Psoas muscle (tissue), 8 donors: ENCODE data around the gene TRRAP. TPM values are rescaled to one million over a fixed set of nuclear protein-coding genes. Genes with fewer than 3 reads are reported as not detected.

Experiments used
- ATAC-seq, 4 donors: fragments of 200-7000 bp; cut with Tn5 transposase; one replicate each; pipeline ENCODE4 v1.9.1; 2020; ENCODE audit warnings: moderate library complexity in 3 of 4, mild to moderate bottlenecking in 2 of 4
- DNase-seq, 2 donors: peaks; one replicate each; pipeline ENCODE4 v3.0.0-alpha.2; 2020
- H3K27ac ChIP-seq: fragments of 200-600 bp; one replicate; pipeline ENCODE4 v1.8.0; 2022
- H3K27me3 ChIP-seq, 3 donors: fragments of 200-600 bp in 1 of 3; one replicate each; pipeline versions ENCODE4 v1.6.1 to v1.8.0; 2013 to 2022; ENCODE audit warnings: low read length in 2 of 3, mild to moderate bottlenecking in 2 of 3, moderate library complexity in 1 of 3; ENCODE audit not compliant: insufficient read depth in 3 of 3
- H3K36me3 ChIP-seq, 2 donors: fragments of 200-600 bp in 1 of 2; one replicate each; pipeline versions ENCODE4 v1.6.1 to v1.8.0; 2013 to 2022; ENCODE audit warnings: low read depth in 1 of 2, mild to moderate bottlenecking in 1 of 2, moderate library complexity in 1 of 2; ENCODE audit not compliant: insufficient read depth in 1 of 2
- H3K4me1 ChIP-seq: fragments of 200-600 bp; one replicate; pipeline ENCODE4 v1.8.0; 2022
- H3K4me3 ChIP-seq: fragments of 200-600 bp; one replicate; pipeline ENCODE4 v1.8.0; 2022; ENCODE audit warnings: mild to moderate bottlenecking
- H3K9me3 ChIP-seq: fragments of 200-600 bp; one replicate; pipeline ENCODE4 v1.8.0; 2022
- CTCF ChIP-seq: fragments of 200-600 bp; IDR thresholded peaks from one replicate; pipeline ENCODE4 v1.8.0; 2022; ENCODE audit warnings: antibody characterized with exemption
- WGBS, 3 donors: extraction: QIAGEN DNeasy Blood & Tissue Kit; methylation state at CpG; one replicate each; pipeline versions ENCODE4 v1.1.6 to v1.1.7; 2013; 5-methylcytosine and 5-hydroxymethylcytosine counted together
- intact Hi-C, 2 donors: fragments of 100-400 bp; cut with DNase I; formaldehyde crosslinking; loops; one replicate each; pipeline versions ENCODE4 v1.11.0 to v1.14.2; 2022
- polyA plus RNA-seq, 3 donors: library from polyadenylated mRNA; stranded (reverse); fragments of 200-250 nt; gene quantifications; one replicate each; pipeline ENCODE4 v1.2.3, GENCODE V29; 2013
- total RNA-seq, 4 donors: library from RNA; stranded (reverse); fragmentation: NEBNext Ultra II Directional in 2 of 4; extraction: Animal tissue kit (Norgen Biotek cat#: 25700) in 2 of 4; gene quantifications; one replicate each; pipeline versions ENCODE4 v1.2.1 to v1.2.4, GENCODE V29; 2021 to 2023
- donor health status: healthy with polysubstance abuse.
- donor health status: DM: no; HTN: no; CAD: no; lungs with moderate emphysema.
- donor health status: Bipolar disorder and iron deficiency.
- donor health status: healthy.
- donor health status: DM: yes; HTN: yes; CAD: no.
- donor health status: DM: no; HTN: no; CAD: no.
- donor health status: DM: no; HTN: no; CAD: no.
- donor health status: DM: yes; HTN: yes; CAD: no.

The TRRAP gene
- total and polyA plus RNA-seq, 7 donors: 3.8 to 21.3 (median 13.3) TPM

DNA sequence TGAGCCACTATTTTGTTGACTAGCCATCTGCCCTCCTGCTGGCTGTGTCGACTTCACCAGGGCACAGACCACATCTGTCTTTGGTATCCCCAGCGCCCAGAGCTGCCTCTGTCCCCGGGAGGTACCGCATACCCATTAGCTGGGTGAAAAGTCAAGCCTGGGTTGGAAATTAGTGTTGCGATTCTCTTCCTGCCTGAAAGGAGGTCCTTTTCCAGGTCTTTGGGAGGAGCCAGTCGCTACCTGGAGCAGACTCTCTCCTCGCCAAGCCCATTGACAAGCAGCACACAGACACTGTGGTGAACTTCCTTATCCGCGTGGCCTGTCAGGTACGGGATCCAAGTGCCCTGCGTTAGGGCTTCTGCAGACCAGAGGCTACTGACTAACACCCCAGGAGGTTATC is 79.4 kb downstream of the TRRAP start:
- no peak for TF ChIP-seq CTCF
- no peak overlapping the region for H3K4me3 ChIP-seq
- no peak for DNase-seq
- H3K36me3 ChIP-seq: peaks cover 12 to 100% of the 10 kb centered on the region in 2 donors
- H3K9me3 ChIP-seq: no peaks in the 10 kb centered on the region
- no peaks in the 10 kb centered on the region for H3K4me1 ChIP-seq
- no peak overlapping the region for H3K27ac ChIP-seq
- no peaks in the 10 kb centered on the region for H3K27me3 ChIP-seq
- intact Hi-C loops: no loop called here
- WGBS, 3 donors: 94 to 95% (median 95%) methylated on average over 11 of the region's 11 CpGs
- no peak for ATAC-seq

- WGBS, 3 donors: 91 to 95% (median 93%) methylated on average over 9 of the region's 9 CpGs
- H3K36me3 ChIP-seq: peaks cover 9 to 100% of the 10 kb centered on the region in 2 donors
- H3K27me3 ChIP-seq: no peaks in the 10 kb centered on the region
- DNase-seq (no peak), ATAC-seq (no peak)
- no peaks in the 10 kb centered on the region for H3K4me1 ChIP-seq
- H3K9me3 ChIP-seq: no peaks in the 10 kb centered on the region
- no peak overlapping the region for H3K4me3 ChIP-seq
- H3K27ac ChIP-seq: no peak overlapping the region
- no peak for TF ChIP-seq CTCF
- intact Hi-C loops: no loop called here
Observed at GRCh38 chr7:98958968-98959367, 80.6 kb downstream of the TRRAP start.

DNA sequence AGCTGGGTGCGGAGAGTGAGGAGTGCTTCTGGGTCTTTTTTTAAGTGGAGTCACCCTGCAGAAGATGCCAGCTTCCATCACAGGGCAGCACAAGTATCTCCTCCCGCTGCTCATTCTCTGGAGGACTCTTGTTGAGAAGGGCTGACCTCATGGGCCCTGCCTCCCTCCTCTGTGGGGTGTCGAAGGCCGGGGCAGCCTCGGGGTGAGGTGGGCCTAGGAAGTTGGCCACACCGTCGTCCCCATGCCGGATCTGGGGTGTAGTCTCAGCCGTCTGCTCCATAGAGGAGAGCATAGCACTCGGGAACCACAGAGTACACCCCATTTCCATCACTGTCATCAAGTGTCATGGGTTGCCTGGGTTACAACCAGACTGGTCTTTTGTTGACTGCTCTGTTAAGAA is 85.0 kb downstream of the TRRAP start:
- peaks cover 5 to 100% of the 10 kb centered on the region in 2 donors for H3K36me3 ChIP-seq
- no peaks in the 10 kb centered on the region for H3K9me3 ChIP-seq
- 91 to 96% (median 94%) methylated on average over 10 of the region's 10 CpGs for whole genome bisulfite sequencing, 3 donors

DNA sequence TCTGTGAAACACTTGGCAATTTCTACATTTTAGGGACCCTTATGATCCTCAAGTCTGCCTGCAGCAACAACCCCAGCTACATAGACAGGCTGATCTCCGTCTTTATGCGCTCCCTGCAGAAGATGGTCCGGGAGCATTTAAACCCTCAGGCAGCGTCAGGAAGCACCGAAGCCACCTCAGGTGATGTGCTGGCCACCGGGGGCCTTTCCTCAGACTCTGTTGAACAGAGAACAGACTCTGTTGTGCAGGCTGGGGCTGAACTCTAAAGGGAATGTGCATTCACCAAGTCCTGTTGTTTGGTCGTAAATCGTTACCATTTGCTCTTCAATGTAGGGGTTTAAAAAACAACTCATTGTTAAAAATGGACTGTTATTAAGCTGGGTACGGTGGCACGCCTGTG is 86.3 kb downstream of the TRRAP start:
- ATAC-seq (no peak), DNase-seq (no peak)
- peaks cover 0 to 100% of the 10 kb centered on the region in 2 donors for H3K36me3 ChIP-seq
- no peaks in the 10 kb centered on the region for H3K4me1 ChIP-seq
- 94 to 95% (median 95%) methylated on average over 10 of the region's 10 CpGs for WGBS, 3 donors
- TF ChIP-seq CTCF: no peak
- H3K27ac ChIP-seq: no peak overlapping the region
- H3K27me3 ChIP-seq: no peaks in the 10 kb centered on the region
- intact Hi-C loops: no loop called here
- H3K4me3 ChIP-seq: no peak overlapping the region
- no peaks in the 10 kb centered on the region for H3K9me3 ChIP-seq

More for the DNA sequence above, 85.0 kb downstream of the TRRAP start:
- no peaks in the 10 kb centered on the region for H3K4me1 ChIP-seq
- no peaks in the 10 kb centered on the region for H3K27me3 ChIP-seq
- intact Hi-C loops: no loop called here
- no peak for DNase-seq
- no peak overlapping the region for H3K27ac ChIP-seq
- no peak for ATAC-seq
- TF ChIP-seq CTCF: no peak
- no peak overlapping the region for H3K4me3 ChIP-seq

DNA sequence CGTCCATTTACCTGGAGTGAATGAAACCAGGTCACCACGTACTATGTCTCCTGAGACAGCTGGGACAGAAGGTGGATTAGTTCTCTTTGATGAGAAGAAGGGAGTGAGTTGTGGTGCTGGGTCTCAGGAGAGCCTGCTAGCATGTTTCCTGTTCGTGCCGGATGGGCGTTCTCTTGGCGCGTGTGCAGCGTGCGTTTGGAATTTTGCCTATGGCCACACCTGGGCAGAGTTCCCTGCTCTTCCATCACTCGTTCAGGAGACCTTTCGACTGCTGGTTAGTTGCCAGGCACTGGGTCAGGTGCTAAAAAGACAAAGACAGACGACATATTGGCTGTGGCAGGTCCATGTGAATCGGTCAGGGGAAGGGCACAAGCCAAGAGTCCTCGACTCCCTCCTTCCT is 90.3 kb downstream of the TRRAP start:
- ATAC-seq (no peak), DNase-seq (no peak)
- H3K4me3 ChIP-seq: no peak overlapping the region
- TF ChIP-seq CTCF: no peak
- peaks cover 8 to 100% of the 10 kb centered on the region in 2 donors for H3K36me3 ChIP-seq
- H3K27me3 ChIP-seq: no peaks in the 10 kb centered on the region
- 74 to 78% (median 76%) methylated on average over 14 of the region's 14 CpGs for WGBS, 3 donors
- no peaks in the 10 kb centered on the region for H3K4me1 ChIP-seq
- no peak overlapping the region for H3K27ac ChIP-seq
- H3K9me3 ChIP-seq: no peaks in the 10 kb centered on the region
- intact Hi-C loops: no loop called here
